ENCODE data around the gene CFHR3.
"Not testable (repeated sequence)": the region's sequence is repeated elsewhere in the genome, so short reads cannot be mapped to it uniquely, and the experiment has no call there.

DNA sequence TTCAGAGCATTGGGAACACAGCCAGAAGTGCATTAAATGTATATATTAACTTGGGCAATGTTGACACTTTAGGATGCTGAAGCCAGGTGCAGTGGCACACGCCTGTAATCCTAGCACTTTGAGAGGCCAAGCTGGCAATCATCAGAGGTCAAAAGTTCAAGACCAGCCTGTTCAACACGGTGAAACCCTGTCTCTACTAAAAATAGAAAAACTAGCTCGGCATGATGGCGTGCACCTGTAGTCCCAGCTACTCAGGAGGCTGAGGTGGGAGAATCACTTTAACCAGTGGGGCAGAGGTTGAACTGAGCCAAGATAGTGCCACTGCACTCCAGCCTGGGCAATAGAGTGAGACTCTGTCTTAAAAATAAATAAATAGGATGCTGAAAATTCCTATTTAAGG, 19.5 kb downstream of the CFHR3 start:
- TF ChIP-seq EZH2 (IDR thresholded peaks at IDR 0.05; ENCODE audit: insufficient read depth, poor library complexity, severe bottlenecking); EZH2phosphoT487 (IDR thresholded peaks at IDR 0.05; ENCODE audit: insufficient read depth, low read depth): not testable (repeated sequence)

Data from GM23248 (cell line).